IMR-90 (cell line): ENCODE results near the gene IVNS1ABP. TPM values are rescaled to one million over a fixed set of nuclear protein-coding genes. Genes with fewer than 3 reads are reported as not detected.

Source experiments
- ATAC-seq: fragments of 200-7000 bp; cut with Tn5 transposase; 2 replicates; pipeline ENCODE4 v1.9.1; 2020; ENCODE audit warnings: low read depth, mild to moderate bottlenecking, moderate library complexity
- BruUV-seq: library from RNA; stranded (reverse); fragments of 400-500 nt; replicated peaks from 2 replicates; lab custom pipeline; 2021; lab: Mats Ljungman, UMichigan
- CTCF ChIA-PET: fragments of 300-600 bp; formaldehyde crosslinking; extraction: SDS; loops from one replicate; lab custom pipeline; 2021; ENCODE audit warnings: antibody characterized with exemption; lab: Yijun Ruan, JAX
- POLR2A ChIA-PET: fragments of 300-600 bp; sonication (Branson Sonifier 250); formaldehyde crosslinking; loops from one replicate; lab custom pipeline; 2022; ENCODE audit warnings: antibody characterized with exemption; ENCODE audit not compliant: unreplicated experiment; lab: Charles Lee
- DNase-seq: peaks from one replicate; pipeline ENCODE4 v3.0.0; 2013
- H2AFZ ChIP-seq: replicated peaks from 2 replicates; pipeline ENCODE3; 2013; ENCODE audit warnings: low read length, mild to moderate bottlenecking; ENCODE audit not compliant: poor library complexity
- H2AK5ac ChIP-seq: 2 replicates; pipeline ENCODE4 v1.6.1; 2013; ENCODE audit warnings: low read depth, low read length, inconsistent platforms
- H2AK9ac ChIP-seq: replicated peaks from 2 replicates; pipeline ENCODE3; 2013; ENCODE audit warnings: mild to moderate bottlenecking, low read depth, low read length, moderate library complexity; ENCODE audit not compliant: poor library complexity
- H2BK120ac ChIP-seq: 2 replicates; pipeline ENCODE4 v1.6.1; 2013; ENCODE audit warnings: low read depth, low read length, inconsistent platforms
- H2BK15ac ChIP-seq: 3 replicates; pipeline ENCODE4 v1.6.1; 2013; ENCODE audit warnings: low read depth, low read length, inconsistent platforms
- H2BK20ac ChIP-seq: 2 replicates; pipeline ENCODE4 v1.6.1; 2013; ENCODE audit warnings: low read depth, mild to moderate bottlenecking, inconsistent platforms, low read length, moderate library complexity
- H2BK5ac ChIP-seq: 2 replicates; pipeline ENCODE4 v1.6.1; 2013; ENCODE audit warnings: mild to moderate bottlenecking, low read depth, low read length, inconsistent platforms; ENCODE audit not compliant: poor library complexity, severe bottlenecking
- H3K14ac ChIP-seq: replicated peaks from 2 replicates; pipeline ENCODE4 v1.6.1; 2013; ENCODE audit warnings: low read depth, low read length, inconsistent platforms
- H3K18ac ChIP-seq: 2 replicates; pipeline ENCODE4 v1.6.1; 2013; ENCODE audit warnings: low read depth, low read length, control low read depth
- H3K23ac ChIP-seq: 2 replicates; pipeline ENCODE4 v1.6.1; 2013; ENCODE audit warnings: low read depth, low read length, inconsistent platforms
- H3K27ac ChIP-seq: 2 replicates; pipeline ENCODE4 v1.5.1; 2013; ENCODE audit warnings: mild to moderate bottlenecking, control low read depth, low read length; ENCODE audit not compliant: insufficient read depth
- H3K27me3 ChIP-seq: 2 replicates; pipeline ENCODE4 v1.6.1; 2013; ENCODE audit warnings: low read length; ENCODE audit not compliant: control insufficient read depth, insufficient read depth
- H3K36me3 ChIP-seq: 2 replicates; pipeline ENCODE4 v1.6.1; 2013; ENCODE audit warnings: low read length, mixed read lengths; ENCODE audit not compliant: control insufficient read depth, insufficient read depth
- H3K4ac ChIP-seq: 2 replicates; pipeline ENCODE4 v1.6.1; 2013; ENCODE audit warnings: low read depth, low read length, inconsistent platforms
- H3K4me1 ChIP-seq: 2 replicates; pipeline ENCODE4 v1.6.1; 2013; ENCODE audit warnings: low read length, mixed read lengths; ENCODE audit not compliant: control insufficient read depth, insufficient read depth
- H3K4me2 ChIP-seq: 2 replicates; pipeline ENCODE4 v1.6.1; 2013; ENCODE audit warnings: low read depth, mild to moderate bottlenecking, control low read depth, low read length, moderate library complexity
- H3K4me3 ChIP-seq: 2 replicates; pipeline ENCODE4 v1.5.1; 2013; ENCODE audit warnings: low read depth, mild to moderate bottlenecking, control low read depth, low read length, moderate library complexity; ENCODE audit not compliant: insufficient read depth
- H3K56ac ChIP-seq: 2 replicates; pipeline ENCODE4 v1.6.1; 2013; ENCODE audit warnings: low read length, inconsistent platforms; ENCODE audit not compliant: insufficient read depth; ENCODE audit errors: extremely low read depth
- H3K79me1 ChIP-seq, 2 experiments: 2 replicates each; pipeline ENCODE4 v1.6.1; 2013; ENCODE audit warnings: low read length in 2 of 2, inconsistent platforms in 1 of 2, low read depth in 1 of 2
- H3K9ac ChIP-seq: 2 replicates; pipeline ENCODE4 v1.6.1; 2013; ENCODE audit warnings: low read depth, low read length, control low read depth
- H3K9me1 ChIP-seq: 2 replicates; pipeline ENCODE4 v1.6.1; 2013; ENCODE audit warnings: low read length, inconsistent platforms; ENCODE audit not compliant: insufficient read depth
- H3K9me3 ChIP-seq: 2 replicates; pipeline ENCODE4 v1.6.1; 2013; ENCODE audit warnings: low read length; ENCODE audit not compliant: control insufficient read depth, insufficient read depth
- H4K20me1 ChIP-seq: 2 replicates; pipeline ENCODE4 v1.6.1; 2013; ENCODE audit warnings: low read length, inconsistent platforms; ENCODE audit not compliant: insufficient read depth
- H4K5ac ChIP-seq: 2 replicates; pipeline ENCODE4 v1.6.1; 2013; ENCODE audit warnings: mild to moderate bottlenecking, low read depth, low read length, control low read depth
- H4K8ac ChIP-seq, 2 experiments: 2 replicates each; pipeline ENCODE4 v1.6.1; 2013; ENCODE audit warnings: low read depth in 2 of 2, low read length in 2 of 2, control low read depth in 1 of 2, inconsistent platforms in 1 of 2
- H4K91ac ChIP-seq: 2 replicates; pipeline ENCODE4 v1.6.1; 2013; ENCODE audit warnings: low read depth, low read length, inconsistent platforms; ENCODE audit not compliant: insufficient read depth
- BHLHE40 ChIP-seq: fragments of 150-350 bp; IDR thresholded peaks from 2 replicates; pipeline ENCODE4 v1.6.1; 2016; ENCODE audit warnings: mild to moderate bottlenecking, low read depth, low read length
- CEBPB ChIP-seq: IDR thresholded peaks from 2 replicates; pipeline ENCODE4 v1.6.1; 2012; ENCODE audit warnings: low read depth, low read length, improper control_type of control experiment
- CHD1 ChIP-seq: IDR thresholded peaks from 2 replicates; pipeline ENCODE4 v1.6.1; 2012; ENCODE audit warnings: low read depth, low read length, improper control_type of control experiment
- CTCF ChIP-seq: conservative IDR thresholded peaks from 2 replicates; pipeline ENCODE4 v1.5.1; 2012; ENCODE audit warnings: mild to moderate bottlenecking, low read depth, low read length, improper control_type of control experiment
- FOS ChIP-seq: fragments of 150-350 bp; IDR thresholded peaks from 2 replicates; pipeline ENCODE4 v1.6.1; 2016; ENCODE audit warnings: low read depth, low read length
- MAFK ChIP-seq: IDR thresholded peaks from 2 replicates; pipeline ENCODE4 v1.6.1; 2012; ENCODE audit warnings: low read depth, low read length, improper control_type of control experiment
- MXI1 ChIP-seq: IDR thresholded peaks from 2 replicates; pipeline ENCODE4 v1.6.1; 2012; ENCODE audit warnings: low read depth, mild to moderate bottlenecking, low read length, moderate library complexity, borderline replicate concordance
- NFE2L2 ChIP-seq: fragments of 150-350 bp; IDR thresholded peaks from 2 replicates; pipeline ENCODE4 v1.6.1; 2016; ENCODE audit warnings: low read depth, mild to moderate bottlenecking, low read length
- POLR2A ChIP-seq: IDR thresholded peaks from 2 replicates; pipeline ENCODE4 v1.6.1; 2012; ENCODE audit warnings: mild to moderate bottlenecking, low read depth, low read length
- RAD21 ChIP-seq: IDR thresholded peaks from 2 replicates; pipeline ENCODE4 v1.6.1; 2012; ENCODE audit warnings: low read length, improper control_type of control experiment
- RCOR1 ChIP-seq: IDR thresholded peaks from 2 replicates; pipeline ENCODE4 v1.6.1; 2012; ENCODE audit warnings: mild to moderate bottlenecking, low read length, improper control_type of control experiment; ENCODE audit not compliant: insufficient replicate concordance
- RFX5 ChIP-seq: IDR thresholded peaks from 2 replicates; pipeline ENCODE4 v1.8.0; 2012; ENCODE audit warnings: low read depth, mild to moderate bottlenecking, low read length, moderate library complexity
- SMC3 ChIP-seq: fragments of 150-350 bp; IDR thresholded peaks from 2 replicates; pipeline ENCODE4 v1.6.1; 2016; ENCODE audit warnings: low read depth, mild to moderate bottlenecking, antibody characterized with exemption, low read length, moderate library complexity
- USF2 ChIP-seq: fragments of 150-350 bp; IDR thresholded peaks from 2 replicates; pipeline ENCODE4 v1.6.1; 2017; ENCODE audit warnings: mild to moderate bottlenecking, antibody characterized with exemption, low read length, low read depth
- WGBS, 2 experiments: methylation state at CpG; one replicate each; pipeline versions ENCODE4 v1.1.5 to v1.1.7; 2013; ENCODE audit warnings: missing lambda C conversion rate in 2 of 2; ENCODE audit not compliant: insufficient read length in 1 of 2; ENCODE audit errors: extremely low coverage in 2 of 2; 5-methylcytosine and 5-hydroxymethylcytosine counted together
- dilution Hi-C: fragments of 300-500 bp; cut with HindIII; formaldehyde crosslinking; loops from one replicate; pipeline ENCODE4 v1.14.3; 2018; ENCODE audit warnings: low sequenced_read_pairs; ENCODE audit not compliant: unreplicated experiment
- in situ Hi-C: fragments of 300-500 bp; cut with MboI; formaldehyde crosslinking; loops from 3 replicates; pipeline ENCODE4 v1.14.3; 2019; ENCODE audit warnings: low sequenced_read_pairs, inconsistent platforms, mixed read lengths
- intact Hi-C: fragments of 100-400 bp; cut with micrococcal nuclease; formaldehyde crosslinking; loops from 2 replicates; pipeline ENCODE4 v1.10.0; 2022
- polyA plus RNA-seq, 3 experiments: library from polyadenylated mRNA; depleted of rRNA; stranded (reverse); fragments of >200 nt; gene quantifications; 2 replicates each; pipeline ENCODE4 v1.2.3, GENCODE V29; 2012; ENCODE audit warnings: low replicate concordance in 1 of 3
- total RNA-seq: library from RNA; depleted of rRNA; stranded (reverse); fragments of >200 nt; gene quantifications from 2 replicates; pipeline ENCODE4 v1.2.3, GENCODE V29; 2012
- TF ChIP-seq, protein P1 (sequence below): fragments of 150-350 bp; IDR thresholded peaks from 2 replicates; pipeline ENCODE4 v1.6.1; 2016; ENCODE audit warnings: low read depth, mild to moderate bottlenecking, low read length, moderate library complexity, borderline replicate concordance

Gene IVNS1ABP
- total and polyA plus RNA-seq, 2 of the 4 experiments (the other 2 are of a cell fraction), result 21.8 to 26.7 TPM

GRCh38 chr1:185350027-185350442, 33.0 kb upstream of the IVNS1ABP start:
- Histone ChIP-seq H3K23ac (no peak overlapping the region), H3K56ac (no peak overlapping the region), H3K79me1 (no peaks in the 10 kb centered on the region), H2BK20ac (no peak overlapping the region), H4K91ac (no peak overlapping the region), H2AK9ac (no peak overlapping the region), H2BK120ac (no peak overlapping the region), H4K5ac (no peak overlapping the region), H3K27ac (no peak overlapping the region), H2AK5ac (no peak overlapping the region), H3K4me2 (no peak overlapping the region), H3K4me3 (no peak overlapping the region), H3K9ac (no peak overlapping the region), H3K18ac (no peak overlapping the region), H3K14ac (no peak overlapping the region), H4K8ac (no peak overlapping the region), H2BK5ac (no peak overlapping the region), H3K36me3 (no peaks in the 10 kb centered on the region), H3K9me1 (no peaks in the 10 kb centered on the region; the same call in 1 of the 2 replicates), H2BK15ac (no peak overlapping the region), H2AFZ (no peak overlapping the region), H3K4me1 (no peaks in the 10 kb centered on the region), H3K4ac (no peak overlapping the region), H3K27me3 (no peaks in the 10 kb centered on the region), H4K20me1 (no peaks in the 10 kb centered on the region), H3K9me3 (no peaks in the 10 kb centered on the region)
- in situ Hi-C loops, result no loop called here
- TF ChIP-seq RFX5, result no peak
- TF ChIP-seq, protein P1, sequence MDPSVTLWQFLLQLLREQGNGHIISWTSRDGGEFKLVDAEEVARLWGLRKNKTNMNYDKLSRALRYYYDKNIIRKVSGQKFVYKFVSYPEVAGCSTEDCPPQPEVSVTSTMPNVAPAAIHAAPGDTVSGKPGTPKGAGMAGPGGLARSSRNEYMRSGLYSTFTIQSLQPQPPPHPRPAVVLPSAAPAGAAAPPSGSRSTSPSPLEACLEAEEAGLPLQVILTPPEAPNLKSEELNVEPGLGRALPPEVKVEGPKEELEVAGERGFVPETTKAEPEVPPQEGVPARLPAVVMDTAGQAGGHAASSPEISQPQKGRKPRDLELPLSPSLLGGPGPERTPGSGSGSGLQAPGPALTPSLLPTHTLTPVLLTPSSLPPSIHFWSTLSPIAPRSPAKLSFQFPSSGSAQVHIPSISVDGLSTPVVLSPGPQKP, result no peak
- no peak for TF ChIP-seq SMC3
- TF ChIP-seq RAD21, result no peak
- no peak for TF ChIP-seq MXI1
- no peak for TF ChIP-seq POLR2A
- TF ChIP-seq CEBPB, result no peak
- TF ChIP-seq BHLHE40, result no peak
- TF ChIP-seq USF2, result no peak
- no peak for TF ChIP-seq FOS
- TF ChIP-seq MAFK, result no peak
- no peak for TF ChIP-seq RCOR1
- TF ChIP-seq CHD1, result no peak
- TF ChIP-seq CTCF, result no peak
- TF ChIP-seq NFE2L2, result no peak
- POLR2A ChIA-PET, result no interaction called here
- WGBS, 2 experiments, result no CpG with 5 or more reads among the region's 2 CpGs
- intact Hi-C loops, result no loop called here
- DNase-seq (no peak), ATAC-seq (no peak)
- dilution Hi-C loops, result no loop called here
- BruUV-seq, result no TSS peak
- CTCF ChIA-PET, result interaction anchor here (0.6 kb wide), 1 partner anchor 1782 kb away, joined by 5 read pairs; no protein-coding TSS in a partner anchor
